Thyroid gland (tissue), 4 donors: ENCODE data around the gene NOP53. TPM values are rescaled to one million over a fixed set of nuclear protein-coding genes. Genes with fewer than 3 reads are reported as not detected.
"Not testable (repeated sequence)": the region's sequence is repeated elsewhere in the genome, so short reads cannot be mapped to it uniquely, and the experiment has no call there.

Source experiments
- DNase-seq, 2 donors: peaks; one replicate each; pipeline ENCODE4 v3.0.0-alpha.2; 2019
- H3K27ac ChIP-seq, 3 donors: fragments of 200-600 bp; sonication (generic); 1 replicate in 2 of 3; 2 replicates in 1 of 3; pipeline ENCODE4 v1.5.1; 2016 to 2019; ENCODE audit warnings: mild to moderate bottlenecking in 1 of 3, moderate library complexity in 1 of 3
- H3K27me3 ChIP-seq: fragments of 200-600 bp; sonication (generic); one replicate; pipeline ENCODE4 v1.5.1; 2019
- H3K36me3 ChIP-seq, 2 donors: fragments of 200-600 bp; sonication (generic); one replicate each; pipeline ENCODE4 v1.5.1; 2016 to 2019
- H3K4me1 ChIP-seq, 2 donors: fragments of 200-600 bp; sonication (generic); one replicate each; pipeline ENCODE4 v1.5.1; 2017 to 2019
- H3K4me3 ChIP-seq, 3 donors: fragments of 200-600 bp; sonication (generic); replicated peaks in 1 of 3; 1 replicate in 2 of 3; 2 replicates in 1 of 3; pipeline ENCODE4 v1.5.1; 2016; ENCODE audit warnings: mild to moderate bottlenecking in 1 of 3
- H3K9me3 ChIP-seq: fragments of 200-600 bp; sonication (generic); one replicate; pipeline ENCODE4 v1.5.1; 2017
- POLR2A ChIP-seq, 2 donors: fragments of 450-650 bp; IDR thresholded peaks; one replicate each; pipeline ENCODE4 v1.6.1; 2017; ENCODE audit warnings: antibody characterized with exemption in 2 of 2, mild to moderate bottlenecking in 2 of 2, moderate library complexity in 1 of 2
- WGBS, 2 donors: methylation state at CpG; one replicate each; pipeline ENCODE4 v1.1.5; 2017; 5-methylcytosine and 5-hydroxymethylcytosine counted together
- intact Hi-C: fragments of 100-400 bp; cut with DNase I; formaldehyde crosslinking; loops from one replicate; pipeline ENCODE4 v1.15.1; 2023
- total RNA-seq, 4 donors: library from RNA; depleted of rRNA; stranded (reverse); fragments of >200 nt; gene quantifications; one replicate each; pipeline ENCODE4 v1.2.3, GENCODE V29; 2016
- TF ChIP-seq, protein P1 (sequence below), 6 experiments: fragments of 200-600 bp in 3 of 6; fragments of 450-650 bp in 3 of 6; sonication (generic) in 3 of 6; IDR thresholded peaks; one replicate each; pipeline ENCODE4 v1.5.1; 2016 to 2019; ENCODE audit warnings: antibody characterized with exemption in 6 of 6, mild to moderate bottlenecking in 2 of 6, inconsistent platforms in 1 of 6, moderate library complexity in 1 of 6

Gene NOP53
- total RNA-seq, 4 donors from 2014 or later, result 278 to 531 (median 461) TPM

DNA sequence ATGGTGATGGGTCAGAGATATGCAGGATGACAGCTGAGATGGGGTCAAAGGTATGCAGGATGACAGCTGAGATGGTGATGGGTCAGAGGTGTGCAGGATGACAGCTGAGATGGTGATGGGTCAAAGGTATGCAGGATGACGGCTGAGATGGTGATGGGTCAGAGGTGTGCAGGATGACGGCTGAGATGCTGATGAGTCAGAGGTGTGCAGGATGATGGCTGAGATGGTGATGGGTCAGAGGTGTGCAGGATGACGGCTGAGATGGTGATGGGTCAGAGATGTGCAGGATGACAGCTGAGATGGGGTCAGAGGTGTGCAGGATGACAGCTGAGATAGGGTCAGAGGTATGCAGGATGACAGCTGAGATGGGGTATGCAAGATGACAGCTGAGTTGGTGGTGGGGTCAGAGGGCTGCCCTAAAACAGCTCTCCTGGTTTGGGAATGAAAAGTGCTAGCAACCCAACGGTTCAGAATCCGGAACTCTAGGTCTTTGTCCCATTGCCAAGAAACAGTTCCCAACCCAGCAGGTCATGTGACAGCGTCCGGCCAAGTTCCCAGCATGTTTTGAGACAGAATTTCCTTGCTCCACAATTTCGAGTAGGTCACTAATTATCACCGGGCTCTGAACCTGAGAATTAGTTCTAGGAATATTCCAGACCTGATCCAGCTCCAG, 36.4 kb downstream of the NOP53 start:
- intact Hi-C loops, result no loop called here
- WGBS, 2 donors, result 69 to 70% methylated on average over 9 of the region's 9 CpGs
- H3K27ac ChIP-seq, result peak overlapping the region in 1 of 3 donors; percentile 43
- H3K9me3 ChIP-seq, result no peaks in the 10 kb centered on the region
- no peaks in the 10 kb centered on the region for H3K27me3 ChIP-seq
- TF ChIP-seq, protein P1, sequence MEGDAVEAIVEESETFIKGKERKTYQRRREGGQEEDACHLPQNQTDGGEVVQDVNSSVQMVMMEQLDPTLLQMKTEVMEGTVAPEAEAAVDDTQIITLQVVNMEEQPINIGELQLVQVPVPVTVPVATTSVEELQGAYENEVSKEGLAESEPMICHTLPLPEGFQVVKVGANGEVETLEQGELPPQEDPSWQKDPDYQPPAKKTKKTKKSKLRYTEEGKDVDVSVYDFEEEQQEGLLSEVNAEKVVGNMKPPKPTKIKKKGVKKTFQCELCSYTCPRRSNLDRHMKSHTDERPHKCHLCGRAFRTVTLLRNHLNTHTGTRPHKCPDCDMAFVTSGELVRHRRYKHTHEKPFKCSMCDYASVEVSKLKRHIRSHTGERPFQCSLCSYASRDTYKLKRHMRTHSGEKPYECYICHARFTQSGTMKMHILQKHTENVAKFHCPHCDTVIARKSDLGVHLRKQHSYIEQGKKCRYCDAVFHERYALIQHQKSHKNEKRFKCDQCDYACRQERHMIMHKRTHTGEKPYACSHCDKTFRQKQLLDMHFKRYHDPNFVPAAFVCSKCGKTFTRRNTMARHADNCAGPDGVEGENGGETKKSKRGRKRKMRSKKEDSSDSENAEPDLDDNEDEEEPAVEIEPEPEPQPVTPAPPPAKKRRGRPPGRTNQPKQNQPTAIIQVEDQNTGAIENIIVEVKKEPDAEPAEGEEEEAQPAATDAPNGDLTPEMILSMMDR (IDR thresholded peaks at IDR 0.05), result no peak
- TF ChIP-seq POLR2A (IDR thresholded peaks at IDR 0.05), result no peak
- peaks cover 18 to 29% of the 10 kb centered on the region in 2 donors for H3K36me3 ChIP-seq
- peaks cover 13 to 29% of the 10 kb centered on the region in 2 donors for H3K4me1 ChIP-seq
- no peak overlapping the region for H3K4me3 ChIP-seq
- no peak for DNase-seq

DNA sequence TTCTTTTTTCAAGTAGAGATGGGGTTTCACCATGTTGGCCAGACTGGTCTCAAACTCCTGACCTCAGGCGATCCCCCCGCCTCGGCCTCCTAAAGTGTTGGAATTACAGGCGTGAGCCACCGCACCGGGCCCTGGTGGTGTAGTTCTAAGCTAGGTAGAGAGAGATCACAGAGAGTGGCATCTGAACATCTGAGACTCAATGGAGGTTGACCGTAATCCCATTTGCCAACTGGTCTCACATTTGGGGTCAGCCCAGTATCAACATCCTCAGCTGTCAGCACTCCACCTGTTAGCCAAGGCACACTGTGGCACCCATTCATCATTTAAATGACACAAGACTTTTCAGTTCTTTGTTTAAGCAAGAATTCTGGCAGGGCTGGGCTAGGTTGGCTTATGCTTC, 41.2 kb downstream of the NOP53 start:
- intact Hi-C loops, result loop anchor here (5.0 kb wide), 1 partner anchor 74 kb away; the partner anchor contains the start of gene EHD2
- no peaks in the 10 kb centered on the region for H3K27me3 ChIP-seq
- no peaks in the 10 kb centered on the region for H3K9me3 ChIP-seq
- peaks cover 18 to 24% of the 10 kb centered on the region in 2 donors for H3K36me3 ChIP-seq
- no peak overlapping the region for H3K4me3 ChIP-seq
- H3K4me1 ChIP-seq, result peaks cover 0 to under 1% of the 10 kb centered on the region in 2 donors
- DNase-seq, result no peak
- no peak overlapping the region for H3K27ac ChIP-seq
- 93 to 98% methylated on average over 7 of the region's 7 CpGs for WGBS, 2 donors
- TF ChIP-seq, protein P1 (IDR thresholded peaks at IDR 0.05), result no peak
- no peak for TF ChIP-seq POLR2A (IDR thresholded peaks at IDR 0.05)

GRCh38 chr19:47787307-47787706, 42.0 kb downstream of the NOP53 start:
- WGBS, 2 donors, result 87 to 90% methylated on average over 10 of the region's 10 CpGs
- not testable (repeated sequence) for H3K9me3 ChIP-seq, H3K4me1 ChIP-seq

DNA sequence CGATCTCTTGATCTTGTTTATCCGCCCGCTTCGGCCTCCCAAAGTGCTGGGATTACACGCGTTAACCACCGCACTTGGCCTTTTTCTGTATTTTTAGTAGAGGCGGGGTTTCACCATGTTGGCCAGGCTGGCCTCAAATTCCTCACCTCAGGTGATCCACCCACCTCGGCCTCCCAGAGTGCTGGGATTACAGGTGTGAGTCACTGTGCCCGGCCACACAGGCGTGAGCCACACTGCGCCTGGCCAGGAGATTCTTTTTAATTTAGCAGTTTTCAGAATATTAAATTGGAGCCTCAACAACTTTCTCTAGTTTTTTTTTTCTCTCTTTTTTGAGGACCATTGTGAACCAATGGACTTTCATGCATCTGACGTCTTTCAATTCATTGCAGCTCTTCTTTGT, 44.5 kb downstream of the NOP53 start:
- not testable (repeated sequence) for H3K4me1 ChIP-seq, H3K4me3 ChIP-seq, DNase-seq, H3K27me3 ChIP-seq, H3K27ac ChIP-seq, H3K9me3 ChIP-seq
- intact Hi-C loops, result loop anchor here (5.0 kb wide), 1 partner anchor 78 kb away; the partner anchor contains the start of gene EHD2
- WGBS, 2 donors, result 84 to 85% methylated on average over 13 of the region's 13 CpGs
- H3K36me3 ChIP-seq, result peaks cover 8 to 11% of the 10 kb centered on the region in 2 donors

More at GRCh38 chr19:47787307-47787706, 42.0 kb downstream of the NOP53 start:
- not testable (repeated sequence) for DNase-seq, H3K4me3 ChIP-seq, H3K27me3 ChIP-seq, H3K27ac ChIP-seq
- H3K36me3 ChIP-seq, result peaks cover 18 to 24% of the 10 kb centered on the region in 2 donors
- intact Hi-C loops, result loop anchor here (5.0 kb wide), 1 partner anchor 75 kb away; the partner anchor contains the start of gene EHD2

GRCh38 chr19:47790398-47790814, 45.1 kb downstream of the NOP53 start:
- intact Hi-C loops, result no loop called here
- Histone ChIP-seq H3K9me3 (no peaks in the 10 kb centered on the region), H3K27me3 (no peaks in the 10 kb centered on the region), H3K27ac (no peak overlapping the region), H3K4me3 (no peak overlapping the region), H3K36me3 (peaks cover 4 to 6% of the 10 kb centered on the region in 2 donors), H3K4me1 (no peaks in the 10 kb centered on the region)
- WGBS, 2 donors, result 7% methylated on average over 10 of the region's 10 CpGs
- peak; percentile 70 to 84 for DNase-seq
- TF ChIP-seq, protein P1 (IDR thresholded peaks at IDR 0.05), result peak; percentile 56 to 91 (median 66)
- TF ChIP-seq POLR2A (IDR thresholded peaks at IDR 0.05), result no peak

GRCh38 chr19:47792616-47793015, 47.3 kb downstream of the NOP53 start:
- Histone ChIP-seq H3K9me3 (no peaks in the 10 kb centered on the region), H3K4me3 (no peak overlapping the region), H3K27ac (no peak overlapping the region), H3K27me3 (no peaks in the 10 kb centered on the region), H3K36me3 (no peaks in the 10 kb centered on the region), H3K4me1 (no peaks in the 10 kb centered on the region)
- 94% methylated on average over 1 of the region's 1 CpG for WGBS, 2 donors
- no peak for DNase-seq
- TF ChIP-seq POLR2A (IDR thresholded peaks at IDR 0.05), result no peak
- intact Hi-C loops, result no loop called here
